HFF-Myc (cell line): ENCODE results near the gene CCDC57.
"Not testable (repeated sequence)": the region's sequence is repeated elsewhere in the genome, so short reads cannot be mapped to it uniquely, and the experiment has no call there.

ENCODE experiments used
- DNase-seq: peaks from one replicate; pipeline ENCODE4 v3.0.0-alpha.2; 2011; ENCODE audit warnings: low read depth; ENCODE audit errors: extremely low read depth
- H3K4me3 ChIP-seq: replicated peaks from 2 replicates; pipeline ENCODE4 v1.5.1; 2011; ENCODE audit warnings: low read depth, mild to moderate bottlenecking, control low read depth, low read length
- CTCF ChIP-seq: IDR thresholded peaks from 2 replicates; pipeline ENCODE4 v1.5.1; 2012; ENCODE audit warnings: mild to moderate bottlenecking, low read depth, low read length, control low read depth; ENCODE audit errors: missing control alignments

The CCDC57 gene

DNA sequence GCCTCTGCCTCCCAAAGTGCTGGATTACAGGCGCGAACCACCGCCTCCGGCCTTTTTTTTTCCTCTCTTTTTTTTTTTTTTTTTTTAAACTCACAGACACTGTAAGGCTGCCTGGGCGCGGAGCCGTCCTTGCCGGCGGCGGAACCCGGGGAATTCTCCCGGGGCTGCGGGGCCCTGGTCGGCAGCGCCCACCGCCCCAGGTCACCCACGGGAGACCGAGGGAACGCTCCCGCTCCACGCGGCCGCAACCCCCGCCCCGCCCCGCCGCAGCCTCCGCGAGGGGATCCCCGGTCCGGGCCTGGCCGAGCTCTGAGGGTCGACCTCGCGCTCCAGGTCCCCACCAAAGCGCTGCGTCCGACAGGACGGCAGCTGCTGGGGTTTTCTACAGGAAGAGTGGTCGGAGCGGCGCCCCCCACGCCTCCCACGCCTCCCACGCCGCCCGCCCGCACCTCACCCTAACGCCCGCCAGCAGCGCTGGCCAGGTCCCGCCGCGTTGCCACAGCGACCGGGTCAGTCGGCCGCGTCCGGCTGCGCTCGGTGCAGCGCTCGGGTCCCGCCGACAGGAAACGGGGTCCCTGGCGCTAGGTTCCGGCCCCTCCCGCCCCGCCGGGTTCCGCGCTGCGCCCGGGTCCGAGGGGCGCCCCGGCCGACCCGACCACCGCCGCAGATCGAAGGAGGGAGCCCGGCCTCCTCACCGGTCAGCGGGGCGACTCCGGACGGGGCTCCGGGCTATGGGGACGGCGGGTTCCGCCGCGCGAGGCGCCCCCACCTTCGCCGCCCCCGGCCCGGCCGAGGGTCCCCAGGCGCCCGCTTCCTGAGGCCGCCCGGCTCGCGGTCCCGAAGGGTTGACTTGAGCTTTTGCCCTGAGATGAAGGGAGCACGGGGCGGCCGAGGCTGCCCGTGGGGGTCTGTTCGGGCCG, at the start of gene CCDC57:
Gene CCDC57, minus strand, starts transcription at position 512 of the 920 bp plus-strand sequence. CDS start 10,898 bp downstream, outside the sequence.
- peak within 1 kb of the TSS; percentile 72 for H3K4me3 ChIP-seq
- DNase-seq: no peak
- TF ChIP-seq CTCF: no peak

GRCh38 chr17:82262344-82262743, 49.7 kb upstream of the CCDC57 start:
- H3K4me3 ChIP-seq: no peak overlapping the region
- TF ChIP-seq CTCF: no peak
- no peak for DNase-seq

DNA sequence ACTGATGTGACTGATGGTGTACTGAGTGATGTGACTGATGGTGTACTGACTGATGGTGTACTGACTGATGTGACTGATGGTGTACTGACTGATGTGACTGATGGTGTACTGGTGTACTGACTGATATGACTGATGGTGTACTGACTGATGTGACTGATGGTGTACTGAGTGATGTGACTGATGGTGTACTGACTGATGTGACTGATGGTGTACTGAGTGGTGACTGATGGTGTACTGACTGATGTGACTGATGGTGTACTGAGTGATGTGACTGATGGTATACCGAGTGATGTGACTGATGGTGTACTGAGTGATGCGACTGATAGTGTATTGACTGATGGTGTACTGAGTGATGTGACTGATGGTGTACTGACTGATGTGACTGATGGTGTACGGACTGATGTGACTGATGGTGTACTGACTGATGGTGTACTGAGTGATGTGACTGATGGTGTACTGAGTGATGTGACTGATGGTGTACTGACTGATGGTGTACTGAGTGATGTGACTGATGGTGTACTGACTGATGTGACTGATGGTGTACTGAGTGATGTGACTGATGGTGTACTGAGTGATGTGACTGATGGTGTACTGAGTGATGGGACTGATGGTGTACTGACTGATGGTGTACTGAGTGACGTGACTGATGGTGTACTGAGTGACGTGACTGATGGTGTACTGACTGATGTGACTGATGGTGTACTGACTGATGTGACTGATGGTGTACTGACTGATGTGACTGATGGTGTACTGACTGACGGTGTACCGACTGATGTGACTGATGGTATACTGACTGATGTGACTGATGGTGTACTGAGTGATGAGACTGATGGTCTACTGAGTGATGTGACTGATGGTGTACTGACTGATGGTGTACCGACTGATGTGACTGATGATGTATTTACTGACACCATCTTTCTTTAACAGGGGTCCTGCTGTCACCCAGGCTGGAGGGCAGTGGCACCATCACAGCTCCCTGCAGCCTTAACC, 47.6 kb upstream of the CCDC57 start:
- not testable (repeated sequence) for H3K4me3 ChIP-seq, DNase-seq

- H3K4me3 ChIP-seq: no peak overlapping the region
- DNase-seq: no peak
- no peak for TF ChIP-seq CTCF
These were observed 45.9 kb upstream of the CCDC57 start for GRCh38 chr17:82258555-82258954.

- TF ChIP-seq CTCF: no peak
- DNase-seq: no peak
- H3K4me3 ChIP-seq: no peak overlapping the region
These were observed 44.8 kb upstream of the CCDC57 start for GRCh38 chr17:82257473-82257872.

DNA sequence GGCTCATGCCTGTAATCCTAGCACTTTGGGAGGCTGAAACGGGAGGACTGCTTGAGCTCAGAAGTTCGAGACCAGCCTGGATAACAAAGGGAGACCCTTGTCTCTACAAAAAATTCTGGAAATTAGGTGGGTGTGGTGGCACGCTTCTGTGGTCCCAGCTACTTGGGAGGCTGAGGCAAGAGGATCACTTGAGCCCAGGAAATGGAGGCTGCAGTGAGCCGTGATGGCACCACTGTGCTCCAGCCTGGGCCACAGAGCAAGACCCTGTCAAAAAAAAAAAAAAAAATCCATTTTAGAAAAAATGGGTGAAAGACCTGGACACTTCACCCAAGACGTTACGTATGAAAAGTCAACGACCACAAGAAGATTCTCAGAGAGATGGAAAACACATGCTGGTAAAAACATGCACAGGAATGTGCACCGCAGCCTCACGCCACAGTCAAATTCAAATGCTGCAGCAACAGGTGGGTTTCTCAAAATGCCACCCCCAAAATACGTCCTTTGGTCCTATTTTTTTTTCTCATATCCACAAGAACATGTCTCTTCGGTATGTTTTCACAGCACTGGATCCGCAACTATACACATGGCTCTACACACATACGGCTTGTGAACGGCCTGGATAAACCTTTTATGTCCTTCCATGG, 43.7 kb upstream of the CCDC57 start:
- no peak for DNase-seq

More for the DNA sequence above, 43.7 kb upstream of the CCDC57 start:
- H3K4me3 ChIP-seq: no peak overlapping the region
- no peak for TF ChIP-seq CTCF
